Activated T-cell treated with anti-CD3 and anti-CD28 coated beads for 1 hour (primary cell): ENCODE data around the gene SYNGAP1.
"Not testable (repeated sequence)": the region's sequence is repeated elsewhere in the genome, so short reads cannot be mapped to it uniquely, and the experiment has no call there.

Experiments
- DNase-seq: peaks from one replicate; pipeline ENCODE4 v3.0.0-alpha.2; 2020; ENCODE audit warnings: low read depth

Gene SYNGAP1

DNA sequence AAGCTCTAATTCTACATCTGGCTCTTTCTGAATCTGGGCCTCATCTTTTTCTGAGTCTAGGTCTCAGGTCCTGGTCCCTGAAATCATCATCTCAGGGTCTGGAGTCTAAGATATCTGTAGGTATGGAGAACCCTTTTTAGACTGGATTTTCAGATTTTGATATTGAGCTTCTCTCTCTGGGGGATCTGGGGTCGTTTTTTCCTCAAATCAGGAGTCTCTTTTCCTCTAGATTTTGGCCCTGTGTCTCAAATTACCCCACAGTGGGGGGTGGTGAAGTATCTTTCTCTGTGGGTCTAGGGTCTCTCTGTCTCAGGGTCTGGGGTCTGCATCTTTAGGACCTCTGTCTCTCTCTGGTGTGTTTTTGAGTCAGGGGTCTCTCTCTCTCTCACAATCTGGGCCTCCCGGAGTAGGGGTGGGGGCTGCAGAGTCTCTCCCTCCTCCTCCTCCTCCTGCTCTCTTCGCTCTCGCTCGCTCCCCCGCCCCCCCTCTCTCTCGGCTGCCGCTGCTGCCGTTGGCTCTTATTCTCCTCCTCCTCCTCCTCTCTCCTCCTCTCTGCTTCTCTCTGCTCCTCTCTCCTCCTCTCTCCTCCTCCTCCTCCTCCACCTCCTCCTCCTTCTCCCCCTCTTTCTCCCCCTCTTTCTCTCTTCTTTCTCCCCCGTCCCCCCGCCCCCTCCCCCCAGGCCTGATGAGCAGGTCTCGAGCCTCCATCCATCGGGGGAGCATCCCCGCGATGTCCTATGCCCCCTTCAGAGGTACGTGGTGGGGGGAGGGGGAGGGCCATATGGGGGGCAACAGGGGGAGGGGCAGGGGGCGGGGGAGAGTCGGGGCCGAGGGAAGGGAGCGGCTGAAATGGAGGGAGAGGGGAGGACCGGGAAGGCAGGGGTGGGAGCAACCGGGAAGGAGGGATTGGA is at the start of gene SYNGAP1:
Gene SYNGAP1, plus strand, starts transcription at position 486 of the 911 bp plus-strand sequence. Its CDS starts 200 bp downstream, at position 686.
- peak; percentile 46 for DNase-seq

DNA sequence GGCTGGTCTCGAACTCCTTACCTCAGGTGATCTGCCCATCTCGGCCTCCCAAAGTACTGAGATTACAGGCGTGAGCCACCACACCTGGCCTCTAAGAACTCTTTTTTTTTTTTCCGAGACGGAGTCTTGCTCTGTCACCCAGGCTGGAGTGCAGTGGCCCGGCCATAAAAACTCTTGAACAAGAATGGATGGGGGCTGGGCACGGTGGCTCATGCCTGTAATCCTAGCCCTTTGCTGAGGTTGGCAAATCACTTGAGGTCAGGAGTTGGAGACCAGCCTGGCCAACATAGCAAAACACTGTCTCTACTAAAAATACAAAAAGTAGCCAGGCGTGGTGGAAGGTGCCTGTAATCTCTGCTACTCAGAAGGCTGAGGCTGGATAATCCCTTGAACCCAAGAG is 48.0 kb upstream of the SYNGAP1 start:
- DNase-seq = not testable (repeated sequence)

DNA sequence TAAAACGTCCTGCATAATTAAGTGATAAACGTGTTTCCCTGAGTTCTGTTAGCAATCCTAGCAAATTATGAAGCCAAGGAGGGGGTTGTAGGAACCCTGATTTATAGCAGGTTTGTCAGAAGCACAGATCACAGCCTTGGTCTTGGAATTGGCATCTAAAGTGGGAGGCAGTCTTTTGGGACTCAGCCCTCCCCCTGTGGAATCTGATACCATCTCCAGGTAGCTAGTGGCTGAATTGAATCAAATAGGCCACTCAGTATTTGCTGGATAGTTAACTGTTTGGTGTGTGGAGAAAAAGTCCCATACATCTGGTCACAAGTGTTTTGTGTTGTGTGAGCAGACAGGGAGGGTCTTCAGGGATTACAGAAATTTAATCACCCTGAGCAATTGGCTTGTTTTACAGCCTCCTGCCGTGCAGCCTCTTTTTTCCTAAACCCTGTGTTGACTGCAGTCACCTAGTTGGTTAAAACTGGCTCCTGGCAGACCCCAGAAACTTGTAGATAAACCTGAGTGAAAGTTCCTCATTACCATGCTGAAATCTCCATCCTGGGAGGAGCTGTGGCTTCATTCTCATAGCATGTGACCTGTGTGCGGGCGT is 47.2 kb upstream of the SYNGAP1 start:
- no peak for DNase-seq

DNA sequence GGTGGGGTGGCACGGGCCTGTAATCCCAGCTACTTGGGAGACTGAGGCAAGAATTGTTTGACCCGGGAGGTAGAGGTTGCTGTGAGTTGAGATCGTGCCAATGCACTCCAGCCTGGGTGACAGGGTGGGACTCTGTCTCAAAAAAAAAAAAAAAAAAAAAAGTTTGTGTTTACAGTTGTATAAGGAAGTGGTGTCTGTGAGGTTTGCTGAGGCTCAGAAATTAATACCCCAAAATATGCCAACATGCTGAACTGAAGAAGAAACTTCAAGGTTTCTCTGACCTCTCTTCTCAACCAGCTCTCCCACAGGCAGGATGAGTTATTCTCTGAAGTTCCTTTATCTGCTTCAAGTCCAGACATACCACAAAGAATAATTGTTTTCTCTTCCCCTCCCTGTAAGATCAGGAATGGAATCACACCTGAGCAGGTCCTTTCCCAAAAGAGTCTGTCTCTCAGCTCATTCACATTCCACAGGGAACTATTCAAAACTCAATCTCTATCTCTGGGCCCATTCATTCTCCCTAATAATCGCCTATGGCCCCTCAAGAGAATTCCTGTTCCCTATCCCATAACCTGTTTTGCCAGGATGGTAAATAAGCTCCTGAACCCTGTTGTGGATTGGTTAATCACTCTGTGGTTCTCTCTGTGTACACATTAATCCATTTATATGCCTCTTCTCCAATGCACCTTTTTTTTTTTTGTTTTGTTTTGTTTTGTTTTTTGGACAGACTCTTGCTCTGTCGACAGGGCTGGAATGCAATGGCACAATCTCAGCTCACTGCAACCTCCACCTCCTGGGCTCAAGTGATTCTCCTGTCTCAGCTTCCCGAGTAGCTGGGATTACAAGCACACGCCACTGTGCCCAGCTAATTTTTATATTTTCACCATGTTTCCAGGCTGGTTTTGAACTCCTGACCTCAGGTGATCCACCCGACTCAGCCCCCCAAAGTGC is 45.6 kb upstream of the SYNGAP1 start:
- no peak for DNase-seq

DNA sequence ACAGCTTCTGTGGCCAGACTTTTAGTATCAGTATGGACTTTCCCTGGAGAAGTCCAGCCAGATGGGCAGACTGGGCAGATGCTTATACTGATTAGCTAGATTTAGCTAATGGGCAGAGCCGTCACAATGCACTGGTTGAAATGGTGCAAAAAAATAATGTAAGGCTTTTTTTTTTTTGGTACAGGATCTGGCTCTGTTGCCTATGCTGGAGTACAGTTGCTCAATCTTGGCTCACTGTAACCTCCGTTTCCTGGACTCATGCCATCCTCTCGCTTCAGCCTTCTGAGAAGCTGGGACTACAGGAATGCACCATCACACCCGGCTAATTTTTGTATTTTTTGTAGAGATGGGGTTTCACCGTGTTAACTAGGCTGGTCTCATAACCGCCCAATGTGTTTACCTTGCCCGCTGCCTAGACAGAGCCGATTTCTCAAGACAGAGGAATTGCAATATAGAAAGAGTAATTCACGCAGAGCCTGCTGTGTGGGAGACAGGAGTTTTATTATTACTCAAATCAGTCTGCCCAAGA is 44.7 kb upstream of the SYNGAP1 start:
- DNase-seq = no peak

DNA sequence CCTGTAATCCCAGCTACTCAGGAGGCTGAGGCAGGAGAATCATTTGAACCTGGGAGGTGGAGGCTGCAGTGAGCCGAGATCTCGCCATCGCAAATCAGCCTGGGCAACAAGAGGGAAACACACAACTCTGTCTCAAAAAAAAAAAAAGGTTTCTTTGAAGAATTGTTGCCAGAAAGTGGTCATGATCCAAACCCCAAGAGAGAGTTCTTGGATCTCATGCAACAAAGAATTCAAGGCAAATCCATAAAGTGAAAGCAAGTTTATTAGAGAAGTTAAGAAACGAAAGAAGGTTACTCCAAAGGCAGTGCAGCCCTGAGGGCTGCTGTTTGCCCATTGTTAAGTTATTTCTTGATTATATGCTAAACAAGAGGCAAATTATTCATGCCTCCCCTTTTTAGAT is 42.7 kb upstream of the SYNGAP1 start:
- DNase-seq = no peak

DNA sequence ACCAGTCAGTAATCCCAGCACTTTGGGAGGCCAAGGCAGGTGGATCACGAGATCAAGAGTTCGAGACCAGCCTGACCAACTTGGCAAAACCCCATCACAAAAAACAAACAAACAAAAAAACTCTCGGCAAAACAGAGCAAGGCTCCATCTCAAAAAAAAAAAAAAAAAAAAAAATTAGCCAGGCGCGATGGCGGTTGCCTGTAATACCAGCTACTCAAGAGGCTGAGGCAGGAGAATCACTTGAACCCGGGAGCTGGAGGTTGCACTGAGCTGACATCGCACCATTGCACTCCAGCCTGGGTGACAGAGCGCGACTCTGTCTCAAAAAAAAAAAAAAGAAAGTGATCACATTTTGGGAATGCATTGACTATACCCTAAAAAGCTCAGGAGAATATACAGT is 40.7 kb upstream of the SYNGAP1 start:
- DNase-seq = not testable (repeated sequence)

DNA sequence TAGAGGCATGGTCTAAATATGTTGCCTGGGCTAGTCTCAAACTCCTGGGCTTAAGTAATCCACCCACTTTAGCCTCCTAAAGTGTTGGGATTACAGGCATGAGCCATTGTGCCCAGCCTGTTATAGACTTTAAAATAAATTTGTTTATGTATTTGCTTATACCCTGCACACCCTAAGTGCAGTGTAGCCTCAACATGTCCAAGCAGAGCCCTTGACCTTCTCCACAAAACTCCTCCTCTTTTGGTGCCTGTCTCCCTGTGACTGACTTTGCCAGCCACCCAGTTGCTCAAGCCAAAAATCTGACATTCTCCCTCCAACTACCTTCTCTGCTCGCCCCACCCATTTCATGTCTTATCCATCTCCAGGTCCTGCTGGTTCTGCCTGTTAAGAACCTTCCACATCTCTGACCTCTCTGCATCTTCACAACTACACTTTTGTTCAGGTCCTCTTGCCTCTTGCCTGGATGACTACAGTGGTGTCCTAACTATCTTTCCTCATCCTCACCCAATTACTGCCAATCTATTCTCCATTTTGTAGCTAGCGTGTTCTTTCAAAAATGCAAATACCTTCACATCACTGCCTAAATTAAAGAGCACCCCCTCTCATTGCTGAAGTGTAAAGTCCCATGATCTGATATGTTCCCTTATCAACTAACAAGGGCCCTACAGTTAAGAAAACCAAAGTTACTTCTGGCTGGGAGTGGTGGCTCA is 39.4 kb upstream of the SYNGAP1 start:
- DNase-seq = no peak

DNA sequence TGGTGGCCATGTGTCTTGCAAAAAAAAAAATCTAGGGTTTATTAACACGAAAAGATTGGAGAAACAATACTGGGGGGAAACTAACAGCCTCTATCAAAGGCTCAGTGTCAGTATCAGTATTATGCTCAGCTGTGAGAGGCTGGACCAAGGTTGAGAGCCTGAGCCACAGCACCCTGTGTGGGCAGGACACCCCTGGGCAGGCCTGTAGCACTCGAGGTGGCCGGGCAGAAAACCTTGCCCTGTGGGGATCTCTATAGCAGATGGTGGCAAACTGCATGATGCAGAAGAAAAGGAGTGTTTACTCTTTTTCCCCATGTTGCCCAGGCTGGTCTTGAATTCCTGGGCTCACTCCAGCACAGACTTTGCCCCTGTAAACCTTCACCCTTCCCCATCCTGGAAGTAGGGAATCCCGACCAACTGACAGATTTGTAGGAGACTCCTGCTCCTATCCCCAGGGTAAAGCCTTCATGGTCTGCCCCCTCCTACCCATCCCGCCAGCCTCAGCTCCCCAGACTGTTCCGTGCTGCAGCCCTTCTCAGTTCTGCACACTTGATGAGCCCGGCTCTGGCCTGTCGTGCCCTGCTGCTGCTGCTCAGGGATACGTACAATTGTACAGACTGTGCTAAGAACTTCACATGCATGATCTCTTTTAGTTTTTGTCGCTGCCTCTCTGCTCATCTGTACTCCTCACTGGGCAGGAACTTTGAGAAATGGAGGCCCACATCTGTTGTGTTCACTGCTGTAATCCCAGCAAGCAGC is 36.3 kb upstream of the SYNGAP1 start:
- no peak for DNase-seq

DNA sequence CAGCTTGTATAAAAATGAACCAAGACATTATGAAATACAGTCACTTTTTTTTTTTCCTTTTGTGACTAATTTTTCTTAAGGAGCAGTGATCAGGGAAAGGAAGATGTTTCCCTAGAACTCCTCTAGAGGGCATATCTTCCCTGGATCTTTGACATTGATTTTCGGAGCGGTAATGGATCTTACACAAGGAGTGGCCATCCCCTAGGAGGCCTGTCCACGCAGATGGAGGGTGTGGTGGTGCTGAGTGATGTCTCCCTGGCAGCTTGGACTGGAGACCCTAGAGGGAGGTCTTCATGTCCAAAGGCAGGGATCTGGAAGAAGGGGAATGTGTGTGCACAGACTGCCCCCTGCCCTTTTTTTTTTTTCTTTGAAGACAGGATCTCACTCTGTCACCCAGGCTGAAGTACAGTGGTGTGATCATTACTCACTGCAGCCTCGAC is 35.3 kb upstream of the SYNGAP1 start:
- no peak for DNase-seq

DNA sequence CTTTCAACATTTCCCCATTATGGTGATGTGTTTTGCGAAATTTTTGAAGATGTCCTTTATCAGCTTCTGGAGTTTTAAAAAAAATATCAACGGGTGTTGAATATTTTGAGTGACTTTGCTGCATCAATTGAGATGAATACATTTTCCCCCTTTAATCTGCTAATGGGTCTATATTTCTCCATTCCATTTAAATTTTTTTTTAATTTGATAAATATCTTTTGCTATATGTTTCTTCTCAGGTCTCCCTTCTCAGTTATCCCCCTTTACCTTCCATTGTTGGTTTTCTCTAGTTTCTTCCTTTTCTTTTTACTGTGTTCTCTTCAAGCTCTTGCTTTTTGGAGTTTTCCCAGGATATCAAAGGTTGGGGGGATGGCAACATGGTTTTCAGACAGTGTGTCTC is 29.7 kb upstream of the SYNGAP1 start:
- DNase-seq = no peak

DNA sequence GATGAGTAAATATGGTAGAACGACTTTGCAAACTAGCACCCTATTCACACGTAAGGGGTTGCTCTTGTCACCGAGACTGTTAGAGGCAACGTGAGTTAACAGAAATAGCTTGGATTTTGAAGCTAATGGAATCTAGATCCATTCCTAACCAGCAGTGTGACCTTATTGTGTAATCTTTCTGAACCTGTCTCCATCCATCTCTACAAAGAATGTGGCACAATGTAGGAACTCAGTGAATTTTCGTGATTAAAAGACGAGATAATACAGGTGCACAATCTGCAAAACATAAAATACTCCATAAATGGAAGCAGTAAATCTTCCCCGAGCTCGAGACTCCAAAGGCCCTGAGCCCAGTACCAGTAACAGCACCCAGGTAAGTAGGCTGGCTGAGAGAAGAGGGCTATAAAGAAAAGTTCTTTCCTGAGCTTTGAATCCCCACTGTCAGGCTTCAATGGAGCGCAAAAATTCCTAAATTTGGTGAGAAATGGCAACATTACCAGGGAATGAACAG is 29.0 kb upstream of the SYNGAP1 start:
- DNase-seq = no peak

DNA sequence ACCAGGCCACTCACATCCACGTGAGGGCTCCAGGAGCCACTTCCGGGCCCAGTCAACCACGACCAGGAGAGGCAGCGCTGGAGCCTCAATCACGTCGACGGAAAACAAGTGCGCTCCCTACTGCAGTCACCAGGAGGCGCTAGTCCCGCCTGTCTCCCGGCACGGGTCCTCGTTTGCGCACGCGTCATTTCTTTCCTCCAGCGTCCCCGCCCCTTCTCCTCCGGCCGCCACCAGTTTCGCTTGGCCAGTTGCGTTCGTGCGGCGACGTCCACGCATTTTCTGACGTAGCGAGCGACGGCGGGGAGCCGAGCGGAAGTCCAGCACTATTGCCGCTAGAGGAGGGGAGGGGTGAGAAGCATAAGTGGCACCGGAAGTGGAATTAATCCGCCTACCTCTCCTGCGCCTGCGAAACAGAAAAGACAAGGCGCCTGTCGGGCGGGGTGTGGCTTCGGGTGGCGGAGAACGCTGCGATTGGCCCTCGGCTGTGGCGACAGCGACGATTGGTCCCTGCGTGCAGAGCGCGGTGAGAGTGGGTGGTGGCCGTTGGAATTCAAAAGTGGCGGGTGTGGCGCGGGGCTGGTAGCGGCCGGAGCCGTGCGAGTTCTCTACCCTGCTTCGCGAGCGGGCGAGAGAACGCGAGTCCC is 28.5 kb upstream of the SYNGAP1 start, which contains the start of gene KIFC1:
Gene KIFC1, plus strand, starts transcription at position 546 of the 644 bp plus-strand sequence. CDS start 163 bp downstream, outside the sequence.
- DNase-seq = peak; percentile 98

DNA sequence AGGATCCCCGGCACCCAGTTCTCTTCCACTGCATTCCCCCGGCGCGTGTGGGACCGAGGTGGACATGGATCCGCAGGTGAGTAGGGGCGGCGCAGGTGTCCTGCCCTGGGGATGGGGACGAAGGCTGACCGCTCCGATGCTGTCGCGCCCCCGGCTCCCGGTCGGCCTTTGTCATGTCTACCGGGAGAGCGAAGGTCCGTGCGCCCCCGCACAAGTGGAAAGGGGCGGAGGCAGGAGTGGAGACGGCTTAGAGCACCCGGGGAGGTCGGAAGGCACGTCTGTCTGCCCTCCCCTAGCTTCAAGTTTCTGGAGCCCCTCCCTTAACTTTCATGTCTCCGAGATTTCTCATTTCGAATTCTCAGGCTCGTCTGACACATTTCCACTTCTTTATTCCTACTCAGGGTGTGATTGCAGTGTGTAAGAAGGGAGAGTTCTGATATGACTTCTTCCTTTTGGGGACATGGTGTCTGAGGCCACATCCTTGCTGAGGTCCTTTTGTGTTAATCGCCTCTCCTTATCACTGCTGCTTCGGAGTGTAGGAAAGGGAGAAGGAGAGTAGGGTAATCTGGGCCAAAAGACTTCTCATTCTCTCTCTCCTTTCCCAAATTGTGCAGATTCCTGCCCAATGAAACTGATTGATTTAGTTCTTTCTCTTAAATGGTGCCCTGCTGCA is 27.8 kb upstream of the SYNGAP1 start:
- DNase-seq = no peak

DNA sequence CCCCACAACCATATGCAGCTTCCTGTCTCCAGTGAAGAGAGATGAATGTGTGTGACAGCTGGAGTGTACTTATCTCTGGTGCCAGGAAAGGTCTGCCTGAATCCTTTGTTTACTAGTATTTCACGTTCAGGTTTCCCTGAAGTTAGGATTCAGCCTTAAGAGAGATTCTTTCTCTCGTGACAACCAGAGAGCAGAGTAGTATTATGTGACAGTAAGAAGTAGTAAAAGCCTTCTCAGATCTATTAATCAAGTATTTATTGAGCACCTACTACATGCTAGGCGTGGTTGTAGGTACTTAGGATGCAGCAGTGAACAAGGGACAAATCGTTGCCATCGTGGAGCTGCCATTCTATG is 27.3 kb upstream of the SYNGAP1 start:
- DNase-seq = no peak

DNA sequence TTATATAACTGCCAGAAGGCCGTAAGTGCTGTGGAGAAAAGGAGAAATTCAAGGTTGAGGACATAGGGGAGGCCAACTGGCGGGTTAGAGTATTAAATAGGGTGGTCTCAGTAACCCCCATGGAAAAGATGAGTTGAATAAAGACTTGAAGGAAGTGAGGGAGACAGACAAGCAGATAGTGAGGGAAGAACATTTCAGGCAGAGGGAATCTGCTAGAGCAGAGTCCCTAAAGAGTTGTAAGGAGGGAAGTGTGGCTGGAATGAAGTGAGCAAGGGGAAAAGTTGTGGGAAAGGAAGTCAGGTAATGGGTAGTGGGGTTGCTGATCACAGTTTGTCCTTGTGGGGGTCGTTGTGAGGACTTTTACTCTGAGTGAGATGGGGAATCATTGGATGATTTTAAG is 26.9 kb upstream of the SYNGAP1 start:
- DNase-seq = no peak

DNA sequence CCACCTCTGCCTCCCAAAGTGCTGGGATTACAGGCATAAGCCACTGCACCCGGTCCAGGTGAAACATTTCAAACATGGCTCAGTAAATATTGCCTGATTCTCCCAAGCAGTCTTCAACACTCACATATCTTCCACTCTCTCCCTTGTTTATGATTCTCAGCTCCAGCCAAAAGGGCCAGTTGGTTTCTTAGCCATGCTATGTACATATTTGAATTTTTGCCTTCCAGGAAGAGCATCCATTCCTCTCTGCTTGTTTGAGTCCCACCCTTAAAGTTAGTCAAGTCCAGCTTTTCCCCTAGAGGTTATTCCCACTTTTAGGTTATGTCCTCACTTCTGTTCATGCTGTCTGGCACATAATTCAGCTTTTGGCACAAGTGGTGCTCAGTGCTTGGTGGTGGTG is 22.3 kb upstream of the SYNGAP1 start:
- DNase-seq = no peak

DNA sequence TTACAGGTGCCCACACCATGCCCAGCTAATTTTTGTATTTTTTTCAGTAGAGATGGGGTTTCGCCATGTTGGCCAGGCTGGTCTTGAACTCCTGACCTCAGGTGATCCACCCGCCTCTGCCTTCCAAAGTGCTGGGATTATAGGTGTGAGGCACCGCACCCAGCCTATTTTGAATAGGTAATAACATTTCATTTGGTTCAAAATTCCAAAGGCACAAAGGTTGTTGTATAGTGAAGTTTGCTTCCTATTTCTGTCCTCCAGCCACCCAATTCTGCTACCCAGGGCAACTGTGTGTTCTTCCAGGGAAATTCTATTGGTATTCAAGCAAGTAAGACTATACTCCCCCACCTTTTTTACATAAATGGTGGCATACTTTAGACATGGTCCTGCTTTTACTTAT is 21.3 kb upstream of the SYNGAP1 start:
- not testable (repeated sequence) for DNase-seq

DNA sequence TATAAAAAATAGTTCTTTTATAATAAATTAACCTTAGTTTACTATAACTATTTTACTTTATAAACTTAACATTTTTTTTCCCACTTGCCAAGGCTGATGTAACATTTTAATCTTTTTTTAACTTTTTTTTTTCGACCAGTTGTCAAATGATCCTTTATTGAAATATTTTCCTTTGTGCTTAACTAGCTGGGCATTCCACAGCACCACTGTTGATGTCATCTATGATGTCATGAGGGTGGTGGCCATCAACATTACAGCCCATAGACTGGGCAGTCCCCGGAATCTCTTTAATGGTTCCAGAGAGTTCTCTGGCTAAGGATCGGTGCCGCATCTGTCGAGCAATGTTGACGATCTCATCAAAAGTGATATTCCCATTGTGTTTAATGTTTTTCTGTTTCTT is 20.0 kb upstream of the SYNGAP1 start:
- not testable (repeated sequence) for DNase-seq
